ENCODE measurements around the gene STAU1. TPM values are rescaled to one million over a fixed set of nuclear protein-coding genes. Genes with fewer than 3 reads are reported as not detected.
"Not testable (repeated sequence)": the region's sequence is repeated elsewhere in the genome, so short reads cannot be mapped to it uniquely, and the experiment has no call there.

STAU1 gene
- total RNA-seq, 2 experiments from 2014 or later = 56.6 to 60.5 TPM

GRCh38 chr20:49103019-49103418 lies 85.1 kb downstream of the STAU1 start:
- DNase-seq = no peak
- Mint-ChIP-seq H3K4me3 (no peak overlapping the region), H3K36me3 (ENCODE audit: low read depth) (peaks cover 57% of the 10 kb centered on the region), H3K9me3 (no peaks in the 10 kb centered on the region), H3K27ac (no peak overlapping the region), H3K27me3 (no peaks in the 10 kb centered on the region), H3K4me1 (peaks cover 14% of the 10 kb centered on the region)
- ChIA-PET POLR2A (interaction anchor here (1.2 kb wide), 1 partner anchor 10 kb away, joined by 3 read pairs; no protein-coding TSS in a partner anchor), CTCF (no interaction called here)

DNA sequence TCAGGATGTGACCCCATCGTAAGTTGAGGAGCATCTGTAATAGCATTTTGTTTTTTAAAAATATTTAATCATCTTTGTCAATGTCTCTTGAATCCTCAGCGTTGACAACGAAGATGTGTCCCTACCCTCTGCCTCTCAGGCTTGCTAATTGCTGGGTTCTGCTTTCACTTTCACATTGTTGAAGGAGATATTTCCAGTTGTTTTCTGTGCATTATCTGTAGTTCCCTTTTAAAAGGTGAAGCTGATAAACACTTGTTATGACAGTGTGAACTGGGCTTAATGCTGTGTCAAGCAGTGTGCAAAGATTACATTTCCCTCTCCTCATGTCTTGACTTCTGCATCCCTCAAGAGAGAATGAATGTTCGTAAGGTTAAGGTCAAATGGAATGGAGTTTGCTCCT lies 87.2 kb downstream of the STAU1 start:
- Mint-ChIP-seq H3K4me3 (no peak overlapping the region), H3K36me3 (ENCODE audit: low read depth) (peaks cover 73% of the 10 kb centered on the region), H3K27ac (peak overlapping the region; percentile 41), H3K9me3 (no peaks in the 10 kb centered on the region), H3K27me3 (no peaks in the 10 kb centered on the region), H3K4me1 (peaks cover 14% of the 10 kb centered on the region)
- ChIA-PET CTCF (interaction anchor here (0.7 to 1.0 kb wide), 2 partner anchors 12 to 115 kb away, joined by 3 read pairs; no protein-coding TSS in a partner anchor), POLR2A (interaction anchor here (0.9 to 1.7 kb wide), 3 partner anchors 11 to 55 kb away, joined by 3 to 5 read pairs (median 4); partner anchors contain the start of gene CSE1L)
- DNase-seq = no peak

DNA sequence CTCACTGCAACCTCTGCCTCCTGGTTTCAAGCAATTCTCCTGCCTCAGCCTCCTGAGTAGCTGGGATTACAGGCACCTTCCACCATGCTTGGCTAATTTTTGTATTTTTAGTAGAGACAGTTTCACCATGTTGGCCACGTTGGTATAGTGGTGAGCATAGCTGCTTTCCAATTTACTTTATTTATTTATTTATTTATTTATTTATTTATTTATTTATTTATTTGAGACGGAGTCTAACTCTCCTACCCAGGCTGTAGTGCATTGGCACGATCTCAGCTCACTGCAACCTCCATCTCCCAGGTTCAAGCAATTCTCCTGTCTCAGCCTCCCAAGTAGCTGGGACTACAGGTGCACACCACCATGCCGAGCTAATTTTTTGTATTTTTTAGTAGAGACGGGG lies 87.8 kb downstream of the STAU1 start:
- not testable (repeated sequence) for H3K27ac Mint-ChIP-seq, H3K9me3 Mint-ChIP-seq, H3K27me3 Mint-ChIP-seq, H3K4me3 Mint-ChIP-seq, DNase-seq
- POLR2A ChIA-PET = interaction anchor here (1.1 to 1.7 kb wide), 3 partner anchors 8 to 54 kb away, joined by 3 to 5 read pairs (median 4); partner anchors contain the start of gene CSE1L
- Mint-ChIP-seq H3K36me3 (ENCODE audit: low read depth) (peaks cover 75% of the 10 kb centered on the region), H3K4me1 (peaks cover 14% of the 10 kb centered on the region)
- CTCF ChIA-PET = interaction anchor here (0.5 to 1.0 kb wide), 2 partner anchors 79 to 115 kb away, joined by 3 read pairs; no protein-coding TSS in a partner anchor

DNA sequence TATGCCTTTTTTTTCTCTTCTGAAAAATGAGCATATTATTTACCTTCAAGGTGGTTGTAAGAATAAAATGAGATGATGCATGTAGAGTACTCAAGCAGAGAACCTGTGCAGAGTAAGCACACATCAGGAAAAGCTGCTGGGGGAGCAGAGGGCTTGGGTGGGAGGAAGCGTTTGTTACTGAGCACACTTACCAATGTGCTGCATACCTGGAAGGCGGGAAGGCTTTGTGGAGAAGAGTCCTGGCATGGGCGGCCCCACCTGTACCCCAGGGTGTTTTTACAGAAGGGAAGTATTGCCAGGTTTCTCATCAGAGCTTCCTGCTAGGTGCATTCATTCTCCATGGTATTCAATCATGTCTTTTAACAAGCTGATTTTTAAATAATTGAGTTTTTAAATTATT lies 89.1 kb downstream of the STAU1 start:
- H3K4me1 Mint-ChIP-seq = peaks cover 14% of the 10 kb centered on the region
- no peak overlapping the region for H3K4me3 Mint-ChIP-seq
- H3K27me3 Mint-ChIP-seq = no peaks in the 10 kb centered on the region
- DNase-seq = no peak
- H3K9me3 Mint-ChIP-seq = no peaks in the 10 kb centered on the region
- H3K36me3 Mint-ChIP-seq (ENCODE audit: low read depth) = peaks cover 81% of the 10 kb centered on the region
- no peak overlapping the region for H3K27ac Mint-ChIP-seq
- CTCF ChIA-PET = interaction anchor here (0.6 kb wide), 1 partner anchor 472 kb away, joined by 3 read pairs; no protein-coding TSS in a partner anchor
- POLR2A ChIA-PET = interaction anchor here (1.0 to 1.7 kb wide), 2 partner anchors 9 to 53 kb away, joined by 3 to 4 read pairs; partner anchors contain the start of gene CSE1L

DNA sequence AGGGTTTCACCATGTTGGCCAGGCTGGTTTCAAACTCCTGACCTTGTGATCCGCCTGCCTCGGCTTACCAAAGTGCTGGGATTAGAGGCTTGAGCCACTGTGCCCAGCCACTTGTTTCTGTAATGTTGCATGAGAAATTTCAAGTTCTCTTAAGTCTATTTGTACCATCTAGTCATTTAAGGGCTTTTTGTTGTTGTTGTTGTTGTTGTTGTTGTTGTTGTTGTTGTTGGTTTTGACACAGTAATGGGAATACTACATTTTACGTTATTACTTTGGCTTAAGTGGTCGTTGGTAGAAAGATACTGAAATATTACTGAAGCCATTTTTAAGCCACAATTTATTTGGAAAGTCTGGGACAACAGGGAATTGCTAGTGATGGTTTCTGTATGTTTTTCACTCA lies 90.0 kb downstream of the STAU1 start:
- DNase-seq = no peak
- ChIA-PET CTCF (no interaction called here), POLR2A (no interaction called here)
- no peak overlapping the region for H3K27ac Mint-ChIP-seq
- H3K27me3 Mint-ChIP-seq = no peaks in the 10 kb centered on the region
- no peaks in the 10 kb centered on the region for H3K9me3 Mint-ChIP-seq
- peaks cover 77% of the 10 kb centered on the region for H3K36me3 Mint-ChIP-seq (ENCODE audit: low read depth)
- no peak overlapping the region for H3K4me3 Mint-ChIP-seq
- peaks cover 14% of the 10 kb centered on the region for H3K4me1 Mint-ChIP-seq

DNA sequence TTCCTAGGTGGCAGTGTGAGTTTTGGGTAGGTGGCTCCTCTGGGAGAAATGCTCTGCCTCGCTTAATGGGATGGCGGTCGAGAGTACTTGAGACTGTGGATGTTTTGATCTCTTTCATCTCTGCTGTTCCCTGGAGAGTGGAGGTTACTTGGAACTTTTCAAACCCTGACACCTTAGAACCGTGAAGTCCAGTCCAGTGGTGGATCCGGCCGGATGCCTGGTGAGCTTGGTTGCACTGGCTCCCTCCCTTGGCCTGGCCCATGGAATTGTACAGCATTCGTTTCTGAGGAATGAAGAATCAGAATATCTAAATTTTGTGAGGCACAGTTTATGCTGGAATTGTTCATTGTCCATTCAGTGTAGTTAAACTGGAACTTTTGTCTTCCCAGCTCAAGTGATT lies 91.0 kb downstream of the STAU1 start:
- DNase-seq = no peak
- ChIA-PET POLR2A (no interaction called here), CTCF (no interaction called here)
- Mint-ChIP-seq H3K36me3 (ENCODE audit: low read depth) (peaks cover 76% of the 10 kb centered on the region), H3K9me3 (no peaks in the 10 kb centered on the region), H3K27me3 (no peaks in the 10 kb centered on the region), H3K27ac (no peak overlapping the region), H3K4me3 (no peak overlapping the region), H3K4me1 (peaks cover 14% of the 10 kb centered on the region)

DNA sequence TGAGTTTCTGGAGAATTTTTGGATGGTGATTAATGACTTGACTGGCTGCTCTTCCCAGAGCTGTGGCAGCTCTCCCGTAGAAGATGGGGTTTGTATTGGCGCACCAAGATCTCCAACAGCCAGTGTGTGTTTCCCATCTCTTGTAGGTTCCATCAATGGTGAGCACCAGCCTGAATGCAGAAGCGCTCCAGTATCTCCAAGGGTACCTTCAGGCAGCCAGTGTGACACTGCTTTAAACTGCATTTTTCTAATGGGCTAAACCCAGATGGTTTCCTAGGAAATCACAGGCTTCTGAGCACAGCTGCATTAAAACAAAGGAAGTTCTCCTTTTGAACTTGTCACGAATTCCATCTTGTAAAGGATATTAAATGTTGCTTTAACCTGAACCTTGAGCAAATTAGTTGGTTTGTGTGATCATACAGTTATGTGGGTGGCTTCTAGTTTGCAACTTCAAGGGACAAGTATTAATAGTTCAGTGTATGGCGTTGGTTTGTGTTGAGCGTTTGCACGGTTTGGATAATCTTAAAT lies 91.9 kb downstream of the STAU1 start:
- ChIA-PET POLR2A (no interaction called here), CTCF (no interaction called here)
- DNase-seq = no peak
- H3K4me3 Mint-ChIP-seq = no peak overlapping the region
- H3K4me1 Mint-ChIP-seq = peaks cover 12% of the 10 kb centered on the region
- no peaks in the 10 kb centered on the region for H3K27me3 Mint-ChIP-seq
- H3K27ac Mint-ChIP-seq = no peak overlapping the region
- H3K9me3 Mint-ChIP-seq = no peaks in the 10 kb centered on the region
- H3K36me3 Mint-ChIP-seq (ENCODE audit: low read depth) = peaks cover 75% of the 10 kb centered on the region

DNA sequence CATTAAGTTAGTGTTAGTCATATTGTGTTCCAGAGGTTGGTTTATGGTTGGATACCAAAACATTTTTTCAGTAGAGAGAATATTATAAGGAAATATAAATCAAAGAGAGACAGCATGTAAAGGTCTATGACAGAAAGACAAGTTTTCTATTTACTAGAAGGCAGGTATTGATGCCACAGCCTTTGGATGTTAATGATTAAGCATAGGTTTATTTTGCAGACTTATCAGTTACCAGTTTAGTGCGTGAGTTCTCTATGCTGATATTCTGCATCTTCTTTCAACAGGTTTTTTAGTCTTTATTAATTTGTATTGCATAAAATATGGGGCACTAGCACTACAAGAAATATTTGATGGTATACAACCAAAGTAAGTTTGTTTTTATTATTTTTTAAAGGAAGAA lies 96.4 kb downstream of the STAU1 start:
- Mint-ChIP-seq H3K27me3 (no peaks in the 10 kb centered on the region), H3K36me3 (ENCODE audit: low read depth) (peaks cover 86% of the 10 kb centered on the region), H3K4me3 (no peak overlapping the region), H3K4me1 (peaks cover under 1% of the 10 kb centered on the region), H3K9me3 (no peaks in the 10 kb centered on the region), H3K27ac (no peak overlapping the region)
- ChIA-PET POLR2A (interaction anchor here (2.4 kb wide), 1 partner anchor 45 kb away, joined by 9 read pairs; the partner anchor contains the start of gene CSE1L), CTCF (no interaction called here)
- no peak for DNase-seq

DNA sequence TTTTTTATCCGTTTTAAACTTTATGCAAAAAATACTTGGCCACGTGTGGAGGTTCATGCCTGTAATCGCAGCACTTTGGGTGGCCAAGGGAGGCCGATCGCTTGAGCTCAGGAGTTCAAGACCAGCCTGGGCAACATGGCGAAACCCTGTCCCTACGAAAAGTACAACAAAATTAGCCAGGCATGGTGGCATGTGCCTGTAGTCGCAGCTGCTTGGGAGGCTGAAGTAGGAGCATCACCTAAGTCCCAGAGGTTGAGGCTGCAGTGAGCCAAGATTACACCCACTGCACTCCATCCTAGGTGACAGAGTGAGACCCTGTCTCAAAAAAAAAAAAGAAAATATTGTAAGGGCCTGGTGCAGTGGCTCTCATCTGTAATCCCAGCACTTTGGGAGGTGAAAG lies 97.0 kb downstream of the STAU1 start:
- H3K4me3 Mint-ChIP-seq = no peak overlapping the region
- CTCF ChIA-PET = no interaction called here
- no peak for DNase-seq
- peaks cover 86% of the 10 kb centered on the region for H3K36me3 Mint-ChIP-seq (ENCODE audit: low read depth)
- no peaks in the 10 kb centered on the region for H3K9me3 Mint-ChIP-seq
- H3K4me1 Mint-ChIP-seq = peaks cover 3% of the 10 kb centered on the region
- POLR2A ChIA-PET = interaction anchor here (2.4 kb wide), 1 partner anchor 45 kb away, joined by 9 read pairs; the partner anchor contains the start of gene CSE1L
- no peaks in the 10 kb centered on the region for H3K27me3 Mint-ChIP-seq
- H3K27ac Mint-ChIP-seq = no peak overlapping the region

- H3K4me3 Mint-ChIP-seq, H3K9me3 Mint-ChIP-seq, CTCF ChIA-PET, H3K27ac Mint-ChIP-seq, POLR2A ChIA-PET, DNase-seq, H3K4me1 Mint-ChIP-seq, H3K27me3 Mint-ChIP-seq: not testable (repeated sequence)
- peaks cover 65% of the 10 kb centered on the region for H3K36me3 Mint-ChIP-seq (ENCODE audit: low read depth)
Measured at GRCh38 chr20:49082295-49082694, 105.8 kb downstream of the STAU1 start.

- H3K4me3 Mint-ChIP-seq = no peak overlapping the region
- POLR2A ChIA-PET = no interaction called here
- no peak overlapping the region for H3K27ac Mint-ChIP-seq
- H3K27me3 Mint-ChIP-seq = no peaks in the 10 kb centered on the region
- H3K9me3 Mint-ChIP-seq = no peaks in the 10 kb centered on the region
- no peak for DNase-seq
- CTCF ChIA-PET = interaction anchor here (0.5 to 0.8 kb wide), 3 partner anchors 55 to 164 kb away, joined by 3 to 4 read pairs (median 3); no protein-coding TSS in a partner anchor
- peaks cover 3% of the 10 kb centered on the region for H3K4me1 Mint-ChIP-seq
- peaks cover 58% of the 10 kb centered on the region for H3K36me3 Mint-ChIP-seq (ENCODE audit: low read depth)
Measured at GRCh38 chr20:49078310-49078709, 109.8 kb downstream of the STAU1 start.

- POLR2A ChIA-PET = interaction anchor here (0.6 kb wide), 1 partner anchor 41 kb away, joined by 4 read pairs; no protein-coding TSS in a partner anchor
Measured at GRCh38 chr20:49074521-49074920, 113.6 kb downstream of the STAU1 start.

More at GRCh38 chr20:49074521-49074920, 113.6 kb downstream of the STAU1 start:
- CTCF ChIA-PET = interaction anchor here (1.0 to 1.4 kb wide), 3 partner anchors 10 to 172 kb away, joined by 3 to 5 read pairs (median 3); no protein-coding TSS in a partner anchor
- no peaks in the 10 kb centered on the region for H3K4me1 Mint-ChIP-seq
- H3K36me3 Mint-ChIP-seq (ENCODE audit: low read depth) = peaks cover 58% of the 10 kb centered on the region
- H3K27ac Mint-ChIP-seq = peak overlapping the region; percentile 2
- H3K4me3 Mint-ChIP-seq = no peak overlapping the region
- no peaks in the 10 kb centered on the region for H3K27me3 Mint-ChIP-seq
- DNase-seq = no peak
- no peaks in the 10 kb centered on the region for H3K9me3 Mint-ChIP-seq
